Stimulated activated CD4-positive, alpha-beta T cell treated with anti-CD3 and anti-CD28 coated beads, Interleukin-15, amount 100 ng/mL, for 24 hours (primary cell): ENCODE results near the gene KLHL12.

Experiments used
- DNase-seq: peaks from one replicate; pipeline ENCODE4 v3.0.0-alpha.2; 2020

KLHL12 gene

DNA sequence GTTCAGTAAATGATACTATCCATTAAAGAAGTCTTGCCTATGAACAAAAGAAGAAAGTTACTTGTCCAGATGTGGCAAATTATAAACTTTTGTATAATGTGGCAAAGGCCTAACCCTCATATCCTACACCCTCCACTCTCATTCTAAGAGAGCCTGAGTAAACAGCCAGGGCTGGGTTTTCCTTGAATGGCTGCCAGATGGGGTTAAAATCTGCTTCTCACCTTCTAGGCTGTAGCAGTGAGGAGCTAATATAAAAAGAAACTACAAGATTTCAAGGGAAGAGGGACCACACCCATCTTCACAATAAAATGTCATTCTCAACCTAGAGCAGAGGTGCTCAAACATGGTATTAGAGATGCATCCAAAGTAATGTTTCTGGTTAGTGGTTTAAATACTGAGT, 47.0 kb downstream of the KLHL12 start:
- no peak for DNase-seq

DNA sequence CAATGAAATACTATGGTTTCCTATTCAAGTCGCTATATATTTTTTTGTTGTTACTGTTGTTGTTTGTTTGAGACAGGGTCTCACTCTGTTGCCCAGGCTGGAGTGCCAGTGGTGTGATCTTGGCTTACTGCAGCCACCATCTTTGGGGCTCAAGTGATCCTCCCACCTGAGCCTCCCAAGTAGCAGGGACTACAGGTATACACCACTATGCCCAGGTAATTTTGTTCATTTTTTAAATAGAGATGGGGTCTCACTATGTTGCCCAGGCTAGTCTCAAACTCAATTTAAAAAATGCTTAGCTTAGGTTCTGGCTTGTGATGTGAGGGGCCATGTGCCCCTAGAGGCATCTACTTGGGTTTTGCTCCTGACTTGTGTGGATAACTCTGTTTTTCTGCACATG, 47.9 kb downstream of the KLHL12 start:
- DNase-seq, result no peak

DNA sequence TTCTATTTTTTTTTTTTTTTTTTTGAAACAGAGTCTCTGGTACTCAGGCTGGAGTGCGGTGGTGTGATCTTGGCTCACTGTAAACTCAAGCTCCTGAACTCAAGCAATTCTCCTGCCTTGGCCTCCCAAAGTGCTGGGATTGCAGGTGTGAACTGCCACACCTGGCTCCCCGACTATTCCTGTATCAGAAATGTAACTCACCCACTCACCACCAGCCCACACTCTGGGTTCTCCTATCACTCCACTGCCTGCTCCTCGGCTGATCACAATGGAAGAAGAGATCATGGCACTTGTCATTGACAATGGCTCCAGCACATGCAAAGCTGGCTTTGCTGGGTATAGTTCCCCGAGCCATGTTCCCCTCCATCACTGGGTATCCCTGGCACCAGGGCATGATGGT, 54.0 kb downstream of the KLHL12 start:
- DNase-seq, result no peak

DNA sequence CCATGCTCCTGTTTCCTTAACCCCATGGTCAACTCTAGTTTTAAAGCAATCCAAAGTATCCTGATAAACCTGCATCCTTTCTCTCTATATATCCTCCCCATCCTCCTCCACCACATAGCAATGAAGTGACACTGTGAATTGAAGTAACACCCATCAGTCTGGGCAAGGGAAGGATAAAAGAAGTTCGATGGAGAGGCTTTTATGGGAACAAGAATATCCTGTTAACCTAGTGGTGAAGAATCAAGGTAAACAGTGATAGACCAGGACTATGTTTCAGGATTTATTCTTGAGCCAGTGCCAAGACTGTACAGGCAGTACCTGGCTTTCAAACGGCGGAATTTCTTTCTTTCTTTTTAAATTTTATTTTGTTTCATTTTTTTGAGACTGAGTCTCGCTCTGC, 55.7 kb downstream of the KLHL12 start:
- no peak for DNase-seq

DNA sequence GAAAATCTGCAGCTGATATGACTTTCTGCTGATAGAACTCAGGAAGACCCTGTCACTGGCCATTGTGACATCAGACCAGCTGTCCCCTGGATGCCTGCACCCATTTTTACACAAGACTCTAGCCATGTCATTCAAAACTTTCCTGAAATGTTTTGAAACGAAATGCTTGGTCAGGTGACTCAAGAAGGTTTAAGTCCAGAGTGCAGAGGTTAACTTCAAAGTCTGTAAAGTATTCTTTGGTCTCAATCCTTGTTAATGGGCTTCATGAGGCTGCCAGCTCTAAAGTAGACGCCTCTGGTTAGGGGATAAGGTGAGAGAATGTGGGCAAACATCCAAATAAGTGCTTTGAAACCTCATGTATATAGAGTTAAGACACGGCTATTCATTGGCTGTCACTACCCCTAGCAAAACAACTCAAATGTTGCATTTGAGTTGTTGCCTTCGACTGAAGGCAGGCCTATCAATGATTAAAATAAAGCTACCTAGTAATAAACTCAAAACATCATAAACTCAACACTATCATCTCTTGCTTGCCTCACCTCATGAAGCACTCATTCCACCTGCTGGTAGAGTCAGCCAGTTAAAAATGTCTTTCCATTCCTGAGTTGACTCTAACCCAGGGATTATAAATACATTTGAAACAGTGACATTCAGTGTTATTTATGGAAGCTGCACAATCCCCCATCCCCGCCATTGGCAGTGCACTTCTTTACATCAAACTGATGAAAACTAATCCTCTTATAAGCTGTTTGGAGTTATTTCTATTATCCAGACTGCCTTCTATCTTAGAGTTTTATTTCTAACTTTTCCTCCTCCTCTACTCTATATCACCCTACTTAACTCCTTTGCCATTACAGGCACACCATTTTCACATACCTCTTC, 64.1 kb downstream of the KLHL12 start:
- DNase-seq, result no peak

DNA sequence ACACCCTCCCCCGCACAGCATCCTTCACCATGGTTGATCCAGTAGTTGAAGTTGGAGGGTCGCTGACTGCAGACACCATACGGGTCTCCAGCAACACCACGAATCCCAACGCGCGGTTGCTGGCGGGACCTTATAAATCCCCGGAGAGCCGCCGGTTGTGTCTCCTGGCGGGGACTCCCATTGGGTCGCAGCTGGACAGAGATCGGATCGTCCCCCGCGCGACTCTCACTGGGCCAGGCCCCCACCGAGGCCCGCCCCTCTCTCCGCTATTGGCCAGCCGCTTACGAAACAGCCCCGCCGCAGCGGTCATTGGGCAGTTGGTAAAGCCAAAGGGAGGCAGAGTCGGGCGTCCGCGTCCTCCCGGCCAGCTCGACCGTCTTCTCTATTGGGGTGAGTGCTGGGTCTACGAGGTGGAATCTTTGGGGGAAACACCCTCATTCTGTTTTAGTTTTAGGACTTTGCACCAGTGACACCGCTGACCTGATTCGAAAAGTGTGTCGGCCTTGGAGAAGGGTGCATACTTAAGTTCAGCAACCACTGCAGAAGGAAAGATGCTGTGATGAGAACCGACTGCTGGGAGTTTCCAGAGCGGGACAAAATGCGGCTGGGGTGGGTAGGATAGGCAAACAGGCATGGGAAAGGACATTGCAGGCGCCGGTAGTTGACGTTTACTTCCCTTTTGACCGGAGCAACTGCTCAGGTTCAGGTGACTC, 65.5 kb downstream of the KLHL12 start:
- peak; percentile 66 for DNase-seq

DNA sequence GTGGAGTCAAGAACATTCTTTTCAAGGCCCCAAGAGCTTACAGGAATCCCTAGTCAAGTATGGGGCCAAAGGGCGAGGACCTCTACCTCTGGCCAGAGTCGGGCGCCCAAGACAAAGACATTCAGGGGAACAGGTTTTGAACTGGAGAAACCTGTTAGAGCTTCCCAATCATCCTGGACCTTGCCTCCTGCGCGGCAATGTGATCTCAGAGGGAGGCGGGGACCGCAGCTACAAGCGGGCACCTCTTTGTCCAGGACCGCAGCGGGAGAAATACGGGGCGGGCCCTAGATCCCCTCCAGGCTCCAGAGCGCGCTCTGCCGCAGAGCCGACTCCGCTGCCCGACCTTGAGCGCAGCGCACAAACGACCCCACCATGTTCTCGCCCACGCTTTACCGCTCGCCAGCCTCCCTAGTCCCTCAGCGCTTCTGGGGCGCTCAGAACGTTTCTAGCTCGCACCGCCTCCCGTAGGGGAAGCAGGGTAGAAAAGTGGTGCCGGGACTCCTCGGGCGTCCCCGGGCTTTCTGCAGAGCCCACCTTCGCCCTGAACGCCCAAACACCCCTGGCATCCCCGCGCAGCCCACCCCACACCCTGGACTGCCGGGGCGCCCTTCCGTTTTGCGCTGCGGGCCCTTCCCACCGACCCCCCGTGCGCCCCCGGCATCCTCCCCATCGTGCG, 66.2 kb downstream of the KLHL12 start:
- peak; percentile 55 for DNase-seq

DNA sequence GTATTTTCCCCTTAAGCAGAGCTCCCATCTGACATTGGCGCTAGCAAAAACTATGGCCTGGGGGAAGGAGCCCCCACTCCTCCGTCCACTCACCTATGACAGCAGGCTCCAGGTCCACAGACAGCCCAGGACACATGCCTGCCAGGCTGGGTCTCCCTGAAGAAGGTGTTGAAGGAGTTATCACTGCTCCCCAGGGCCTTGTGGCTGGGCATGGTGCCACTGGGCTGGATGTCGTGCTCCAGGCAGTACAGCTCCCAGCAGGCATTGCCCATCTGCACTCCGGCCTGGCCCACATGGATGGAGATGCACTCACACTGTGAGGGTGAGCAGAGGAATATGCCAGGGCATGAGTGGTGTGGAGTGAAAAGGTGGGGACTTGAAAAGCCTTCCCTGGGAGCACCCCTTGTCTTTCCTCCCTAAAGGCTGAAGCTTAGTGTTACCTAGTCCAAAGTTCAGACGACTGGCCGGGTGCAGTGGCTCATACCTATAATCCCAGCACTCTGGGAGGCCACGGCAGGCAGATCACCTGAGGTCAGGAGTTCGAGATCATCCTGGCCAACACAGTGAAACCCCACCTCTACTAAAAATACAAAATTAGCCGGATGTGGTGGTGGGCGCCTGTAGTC, 68.1 kb downstream of the KLHL12 start:
- no peak for DNase-seq

DNA sequence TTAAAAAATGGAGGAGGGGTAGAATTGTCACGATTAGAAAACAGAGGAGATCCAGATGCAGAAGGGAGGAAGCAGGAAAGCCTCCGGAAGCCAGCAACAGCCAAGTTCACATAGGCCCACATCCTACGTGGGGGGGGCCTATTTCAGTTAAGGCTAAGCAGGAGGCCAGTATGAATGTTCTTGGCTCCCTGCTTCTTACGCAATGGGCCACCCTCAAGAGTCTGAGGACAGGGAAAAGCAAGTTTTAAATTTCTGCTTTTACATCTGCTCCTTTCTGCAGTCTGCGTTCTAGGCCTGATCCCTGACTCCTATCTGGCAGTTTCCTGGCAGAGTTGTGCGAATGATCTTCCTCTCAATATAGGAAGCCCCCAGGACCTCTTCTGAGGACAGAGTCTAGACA, 68.7 kb downstream of the KLHL12 start:
- no peak for DNase-seq

DNA sequence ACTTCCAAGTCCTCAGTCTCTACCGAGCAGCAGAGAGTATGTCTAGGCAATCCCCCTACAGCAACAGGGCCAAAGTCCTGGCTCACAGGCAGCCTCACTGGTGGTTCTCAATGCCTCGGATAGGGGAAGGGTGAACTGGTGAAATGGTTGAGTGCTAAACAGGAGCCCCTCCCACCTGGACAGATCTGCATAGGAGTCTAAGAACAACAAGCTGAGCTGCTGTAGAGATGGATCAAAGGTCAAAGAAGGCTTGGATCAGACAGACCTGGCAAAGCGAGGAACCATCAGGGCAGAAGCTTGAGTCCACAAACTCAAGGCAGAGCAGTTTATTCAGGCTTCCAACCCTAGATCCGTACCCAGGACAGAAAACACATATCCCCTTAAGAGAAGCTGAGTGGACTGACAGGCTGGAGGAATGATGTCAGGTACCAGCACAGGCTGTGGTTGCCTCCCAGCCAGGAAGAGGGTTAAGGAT, 69.9 kb downstream of the KLHL12 start:
- DNase-seq, result no peak

DNA sequence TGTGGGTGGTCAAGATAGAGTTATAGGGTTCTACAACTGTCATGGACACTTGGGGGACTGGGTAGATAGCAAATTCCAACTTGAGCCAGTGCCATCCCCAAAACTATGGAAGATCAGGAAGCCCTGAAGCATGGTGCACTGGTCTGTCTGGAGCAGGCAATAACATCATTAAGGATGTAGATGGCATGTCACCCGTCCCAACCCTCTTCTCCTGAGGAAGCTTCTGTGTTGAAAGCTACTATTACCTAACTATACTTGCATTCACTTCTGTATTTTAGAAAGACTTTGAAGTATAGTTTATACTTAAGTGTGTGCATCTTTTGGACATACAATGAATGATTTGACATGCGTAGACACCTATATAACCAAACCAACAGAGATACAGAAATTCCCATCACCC, 71.0 kb downstream of the KLHL12 start:
- DNase-seq, result no peak

DNA sequence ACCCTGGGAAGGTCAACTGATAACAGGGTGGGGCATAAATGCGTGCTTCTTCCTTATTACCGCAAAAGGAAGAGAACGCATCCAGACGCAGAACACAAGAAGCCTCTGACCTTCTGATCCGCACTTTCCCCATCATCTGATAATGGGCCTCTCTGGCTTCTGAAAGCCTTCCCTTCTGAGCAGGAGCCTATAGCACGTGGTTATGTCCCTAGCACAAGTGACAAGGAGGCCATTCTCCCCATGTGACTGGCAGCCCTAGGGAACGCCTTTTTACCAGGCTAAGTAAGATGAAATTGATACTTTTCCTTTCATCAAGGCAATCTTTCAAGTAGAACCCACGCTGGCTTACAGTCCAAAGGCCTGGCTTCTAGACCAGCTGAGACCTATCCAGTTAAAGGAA, 72.2 kb downstream of the KLHL12 start:
- DNase-seq, result no peak

DNA sequence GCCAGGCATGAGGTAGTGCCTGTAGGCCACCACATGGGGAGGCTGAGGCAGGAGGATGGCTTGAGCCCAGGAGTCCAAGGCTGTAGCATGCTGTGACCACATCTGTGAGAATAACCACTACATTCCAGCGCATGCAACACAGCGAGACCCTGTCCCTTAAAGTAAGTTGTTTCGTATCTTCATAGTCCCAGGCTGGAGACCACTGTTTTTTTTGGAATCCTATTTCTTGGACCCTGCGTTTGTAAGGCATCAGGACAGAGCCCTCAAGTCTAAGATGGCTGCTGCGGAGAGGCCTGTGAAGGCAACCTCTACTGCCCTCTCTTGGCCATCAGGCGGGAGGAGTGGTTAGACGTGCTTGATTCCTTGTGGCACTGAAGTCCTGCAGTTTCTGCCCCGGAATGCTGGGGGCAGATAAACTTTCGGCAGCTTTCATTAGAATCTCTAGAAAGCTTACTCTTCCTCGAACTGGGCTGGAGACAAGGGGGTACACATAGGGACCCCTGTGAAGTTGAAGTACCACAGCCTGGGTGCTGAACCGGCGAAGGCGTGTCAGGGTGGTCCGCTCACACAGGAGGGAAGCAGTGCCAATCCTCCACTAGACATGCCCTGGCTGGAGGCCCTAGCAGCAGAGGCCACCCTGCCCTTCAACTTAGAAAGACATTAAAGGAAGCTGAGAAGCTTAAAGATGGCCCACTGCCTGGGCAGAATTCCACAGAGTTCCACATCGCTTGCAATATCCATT, 74.7 kb downstream of the KLHL12 start:
- peak; percentile 60 for DNase-seq

DNA sequence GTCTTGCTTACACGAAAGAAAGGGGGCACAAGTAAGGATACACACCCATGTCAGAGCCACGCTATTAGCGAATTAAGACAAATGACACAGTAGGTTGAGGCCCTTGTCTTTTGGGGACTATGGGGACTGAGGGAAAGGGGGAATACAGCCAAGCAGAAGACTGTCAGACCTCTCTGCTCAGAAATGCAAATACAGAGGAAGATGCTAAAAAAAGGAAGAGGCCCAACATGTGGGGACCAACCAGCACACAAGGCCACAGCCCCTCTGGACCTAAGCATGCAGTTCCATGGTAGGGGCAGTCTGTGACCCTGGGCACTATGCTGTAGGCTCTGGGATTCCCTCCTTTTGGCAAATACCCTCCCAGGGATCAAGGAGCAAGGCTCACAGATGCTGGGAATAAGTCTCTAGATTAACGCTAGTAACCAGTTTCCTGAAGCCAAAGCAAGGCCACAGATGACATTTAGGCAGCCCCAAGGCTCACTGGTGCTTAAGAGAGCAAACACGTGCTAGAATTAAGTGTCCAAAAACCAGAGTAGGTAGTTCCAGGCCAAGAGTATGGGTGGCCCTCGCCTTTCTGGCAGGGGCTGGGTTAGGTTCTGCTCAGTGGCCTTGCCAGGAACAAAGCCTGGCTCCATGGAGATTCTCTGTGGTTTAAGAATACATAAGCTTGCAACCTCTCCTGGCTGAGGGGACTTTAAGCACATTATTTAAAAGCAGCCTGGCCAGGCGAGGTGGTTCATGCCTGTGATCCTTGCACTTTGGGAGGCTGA, 76.3 kb downstream of the KLHL12 start:
- DNase-seq, result no peak

DNA sequence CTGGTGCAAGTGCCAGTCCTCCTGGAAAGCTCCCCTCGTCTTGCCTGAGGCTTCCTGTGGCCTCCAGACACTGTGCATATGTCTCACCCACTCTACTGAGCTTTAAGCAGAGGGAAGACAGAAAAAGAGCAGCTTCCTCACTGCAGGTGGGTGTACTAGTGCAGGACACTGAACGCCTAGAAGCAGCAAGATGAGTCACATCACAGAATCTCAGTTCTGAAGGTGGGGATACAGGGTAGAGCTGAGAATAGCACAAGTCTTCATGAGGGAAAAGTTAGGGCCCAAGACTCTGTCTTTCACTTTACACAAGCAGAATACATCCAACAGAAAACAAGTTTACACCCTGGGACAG, 78.9 kb downstream of the KLHL12 start:
- DNase-seq, result no peak

DNA sequence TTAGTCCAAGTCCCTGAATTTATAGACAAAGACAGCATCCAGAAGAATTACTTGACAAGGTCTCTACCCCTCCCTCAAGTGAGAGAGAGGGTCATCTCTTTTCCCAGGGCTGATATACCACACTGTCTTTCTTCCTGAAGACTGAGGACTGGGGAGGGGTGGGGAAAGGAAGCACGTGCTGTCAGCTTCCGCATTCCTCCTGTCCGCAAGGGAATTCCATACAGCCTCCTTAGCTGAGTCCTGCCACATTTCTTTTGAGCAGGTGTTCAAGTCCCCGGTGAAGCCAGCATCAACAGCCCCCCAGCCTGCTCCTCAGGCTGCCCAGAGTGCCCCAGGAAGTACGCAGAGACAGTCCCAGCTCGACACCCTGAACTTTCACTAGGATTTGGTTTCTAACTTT, 82.1 kb downstream of the KLHL12 start:
- DNase-seq, result no peak

DNA sequence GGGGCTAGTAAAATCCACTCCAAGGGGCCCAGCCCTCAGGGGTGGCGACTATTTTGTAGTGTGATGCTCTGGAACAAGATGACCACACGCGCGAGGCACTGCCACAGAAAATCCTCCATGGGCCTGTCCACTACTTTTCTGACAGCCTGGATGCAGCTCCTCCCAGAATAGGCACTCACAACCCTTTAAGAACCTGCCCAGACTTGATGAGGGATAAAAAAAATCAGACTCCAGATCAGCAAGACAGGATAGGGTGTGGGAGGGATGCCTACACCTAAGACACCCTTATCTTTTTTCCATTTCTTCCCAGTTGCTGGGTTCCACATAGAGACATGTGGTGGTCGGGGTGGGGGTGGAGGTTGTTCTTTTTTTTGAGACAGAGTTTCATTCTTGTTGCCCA, 82.8 kb downstream of the KLHL12 start:
- DNase-seq, result no peak

DNA sequence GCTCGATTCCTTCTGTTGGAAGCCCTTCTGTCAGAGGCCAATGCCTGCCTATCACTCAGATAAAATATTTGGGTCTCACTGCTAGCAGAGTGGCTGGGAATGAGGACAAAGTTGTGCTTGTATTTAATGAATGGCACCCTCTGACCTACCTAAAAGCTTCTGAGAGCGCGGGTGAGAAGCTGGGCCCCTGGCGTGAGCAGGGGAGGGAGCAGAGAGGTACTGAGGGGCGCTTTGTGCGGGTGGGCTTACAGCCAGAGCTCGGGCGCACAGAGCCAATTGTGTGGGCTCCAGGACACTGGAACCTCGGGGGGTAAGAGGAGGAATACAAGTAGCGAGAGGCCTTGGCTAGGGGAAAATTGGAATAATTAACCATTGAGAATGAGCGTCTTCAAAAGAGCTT, 84.0 kb downstream of the KLHL12 start:
- DNase-seq, result no peak
